SK-N-SH (cell line): Measurements from ENCODE around the gene CFAP107. TPM values are rescaled to one million over a fixed set of nuclear protein-coding genes. Genes with fewer than 3 reads are reported as not detected.

ENCODE experiments used
- CTCF ChIA-PET: fragments of 300-600, 350-600 bp; formaldehyde crosslinking; extraction: SDS; loops from one replicate; lab custom pipeline; 2021; lab: Yijun Ruan, JAX
- POLR2A ChIA-PET: fragments of 350-600 bp; sonication (Branson Sonifier 250); formaldehyde crosslinking; extraction: SDS; loops from one replicate; lab custom pipeline; 2020; ENCODE audit warnings: antibody characterized with exemption, inconsistent platforms; lab: Yijun Ruan, JAX
- DNase-seq: peaks from one replicate; pipeline ENCODE4 v3.0.0; 2012
- H2AFZ ChIP-seq: fragments of 200-600 bp; sonication (generic); 2 replicates; pipeline ENCODE4 v1.8.1; 2016; ENCODE audit warnings: antibody characterized with exemption, mild to moderate bottlenecking, low read depth
- H3F3A ChIP-seq: fragments of 200-600 bp; sonication (generic); replicated peaks from 2 replicates; pipeline ENCODE3; 2016; ENCODE audit warnings: antibody characterized with exemption, mild to moderate bottlenecking; ENCODE audit not compliant: insufficient read depth
- H3K27ac ChIP-seq, 2 experiments: fragments of 200-500 bp in 1 of 2; fragments of 200-600 bp in 1 of 2; sonication (Bioruptor generic) in 1 of 2; sonication (generic), shearing (Covaris generic) in 1 of 2; 2 replicates each; pipeline versions ENCODE4 v1.5.1 to v1.6.1; 2014 to 2016; ENCODE audit warnings: low read depth in 2 of 2, inconsistent platforms in 1 of 2, low read length in 1 of 2, mild to moderate bottlenecking in 1 of 2, mixed read lengths in 1 of 2
- H3K27me3 ChIP-seq: fragments of 200-600 bp; sonication (generic), shearing (Covaris generic); 2 replicates; pipeline ENCODE4 v1.6.1; 2016; ENCODE audit warnings: mixed run types; ENCODE audit not compliant: insufficient read depth
- H3K36me3 ChIP-seq, 2 experiments: fragments of 200-500 bp in 1 of 2; fragments of 200-600 bp in 1 of 2; sonication (Bioruptor generic) in 1 of 2; sonication (generic) in 1 of 2; replicated peaks in 1 of 2; 2 replicates each; pipeline versions ENCODE3 to v1.5.1; 2014 to 2016; ENCODE audit warnings: low read length in 1 of 2, mild to moderate bottlenecking in 1 of 2; ENCODE audit not compliant: insufficient read depth in 2 of 2, control insufficient read depth in 1 of 2
- H3K4me1 ChIP-seq, 2 experiments: fragments of 200-500 bp in 1 of 2; fragments of 200-600 bp in 1 of 2; sonication (Bioruptor generic) in 1 of 2; sonication (generic), shearing (Covaris generic) in 1 of 2; 2 replicates each; pipeline versions ENCODE4 v1.5.1 to v1.6.1; 2014 to 2016; ENCODE audit warnings: low read depth in 1 of 2, low read length in 1 of 2, mixed run types in 1 of 2; ENCODE audit not compliant: insufficient read depth in 2 of 2, control insufficient read depth in 1 of 2
- H3K4me2 ChIP-seq: fragments of 200-600 bp; sonication (generic), shearing (Covaris generic); 2 replicates; pipeline ENCODE4 v1.6.1; 2017; ENCODE audit warnings: mixed run types
- H3K4me3 ChIP-seq, 2 experiments: fragments of 200-500 bp in 1 of 2; fragments of 200-600 bp in 1 of 2; sonication (Bioruptor generic) in 1 of 2; sonication (generic), shearing (Covaris generic) in 1 of 2; 2 replicates each; pipeline versions ENCODE4 v1.5.1 to v1.8.1; 2014 to 2016; ENCODE audit warnings: low read depth in 2 of 2, inconsistent platforms in 1 of 2, low read length in 1 of 2, mild to moderate bottlenecking in 1 of 2, mixed read lengths in 1 of 2, moderate library complexity in 1 of 2
- H3K79me2 ChIP-seq: fragments of 200-600 bp; sonication (generic); 2 replicates; pipeline ENCODE4 v1.8.1; 2017; ENCODE audit warnings: mild to moderate bottlenecking; ENCODE audit not compliant: insufficient read depth
- H3K9ac ChIP-seq: fragments of 200-600 bp; sonication (generic); 2 replicates; pipeline ENCODE4 v1.6.1; 2017; ENCODE audit warnings: mixed run types
- H3K9me2 ChIP-seq: fragments of 200-600 bp; sonication (generic); 2 replicates; pipeline ENCODE4 v1.6.1; 2017; ENCODE audit warnings: mixed run types
- H3K9me3 ChIP-seq: fragments of 200-600 bp; sonication (generic); 2 replicates; pipeline ENCODE4 v1.6.1; 2017; ENCODE audit warnings: mixed run types, mild to moderate bottlenecking, moderate library complexity
- H4K20me1 ChIP-seq: fragments of 200-600 bp; sonication (generic); 2 replicates; pipeline ENCODE4 v1.6.1; 2017; ENCODE audit warnings: mild to moderate bottlenecking, mixed run types; ENCODE audit not compliant: insufficient read depth
- CHD2 ChIP-seq: fragments of 150-350 bp; IDR thresholded peaks from 2 replicates; pipeline ENCODE4 v1.6.1; 2018; ENCODE audit warnings: low read length; ENCODE audit not compliant: partially characterized antibody
- CTCF ChIP-seq: fragments of 200-600 bp; sonication (generic); IDR thresholded peaks from 2 replicates; pipeline ENCODE4 v1.6.1; 2017; ENCODE audit warnings: antibody characterized with exemption, mild to moderate bottlenecking, moderate library complexity
- ELF1 ChIP-seq: IDR thresholded peaks from 2 replicates; pipeline ENCODE4 v1.4.0; 2012
- EP300 ChIP-seq, 2 experiments: IDR thresholded peaks; 2 replicates each; pipeline versions ENCODE4 v1.4.0 to v1.6.1; 2012; ENCODE audit warnings: borderline replicate concordance in 1 of 2, low read depth in 1 of 2, low read length in 1 of 2
- EZH2phosphoT487 ChIP-seq: fragments of 200-600 bp; sonication (generic); IDR thresholded peaks from 2 replicates; pipeline ENCODE4 v1.6.1; 2017; ENCODE audit warnings: low read depth, mixed run types, mild to moderate bottlenecking, antibody characterized with exemption, moderate library complexity, borderline replicate concordance
- FOSL2 ChIP-seq: IDR thresholded peaks from 2 replicates; pipeline ENCODE4 v1.4.0; 2012; ENCODE audit warnings: low read depth, mild to moderate bottlenecking, moderate library complexity, borderline replicate concordance
- MXI1 ChIP-seq: IDR thresholded peaks from 2 replicates; pipeline ENCODE4 v1.6.1; 2012; ENCODE audit warnings: mild to moderate bottlenecking, low read depth, low read length, improper control_type of control experiment
- NFIC ChIP-seq: IDR thresholded peaks from 2 replicates; pipeline ENCODE4 v1.4.0; 2012; ENCODE audit warnings: borderline replicate concordance
- NRF1 ChIP-seq: IDR thresholded peaks from 2 replicates; pipeline ENCODE4 v1.6.1; 2012; ENCODE audit warnings: low read depth, mild to moderate bottlenecking, low read length
- POLR2AphosphoS5 ChIP-seq: IDR thresholded peaks from 2 replicates; pipeline ENCODE4 v1.6.1; 2012; ENCODE audit warnings: low read depth, low read length
- RFX5 ChIP-seq: IDR thresholded peaks from 2 replicates; pipeline ENCODE4 v1.6.1; 2012; ENCODE audit warnings: mild to moderate bottlenecking, improper control_type of control experiment, low read length
- RXRA ChIP-seq: IDR thresholded peaks from 2 replicates; pipeline ENCODE4 v1.4.0; 2012; ENCODE audit warnings: low read depth, mild to moderate bottlenecking, borderline replicate concordance
- SIN3A ChIP-seq: IDR thresholded peaks from 2 replicates; pipeline ENCODE4 v1.6.1; 2012; ENCODE audit warnings: low read depth, mild to moderate bottlenecking, low read length, moderate library complexity, borderline replicate concordance
- SMC3 ChIP-seq: IDR thresholded peaks from 2 replicates; pipeline ENCODE4 v1.6.1; 2012; ENCODE audit warnings: low read depth, low read length, improper control_type of control experiment
- TEAD4 ChIP-seq: IDR thresholded peaks from 2 replicates; pipeline ENCODE4 v1.4.0; 2012; ENCODE audit warnings: mild to moderate bottlenecking, borderline replicate concordance; ENCODE audit not compliant: insufficient read depth
- YY1 ChIP-seq: IDR thresholded peaks from 2 replicates; pipeline ENCODE4 v1.4.0; 2012; ENCODE audit warnings: low read depth, mild to moderate bottlenecking
- ZBTB33 ChIP-seq: IDR thresholded peaks from 2 replicates; pipeline ENCODE4 v1.4.0; 2012; ENCODE audit warnings: low read depth, borderline replicate concordance
- WGBS: methylation state at CpG from one replicate; pipeline ENCODE4 v1.1.6; 2017; ENCODE audit warnings: low lambda C conversion rate; 5-methylcytosine and 5-hydroxymethylcytosine counted together
- polyA plus RNA-seq, 3 experiments: library from polyadenylated mRNA; depleted of rRNA; stranded (reverse); fragments of >200 nt; gene quantifications; 2 replicates each; pipeline ENCODE4 v1.2.3, GENCODE V29; 2012
- TF ChIP-seq, protein P1 (sequence below): fragments of 150-350 bp; IDR thresholded peaks from 2 replicates; pipeline ENCODE4 v1.6.1; 2017; ENCODE audit warnings: antibody characterized with exemption, low read length, low read depth, borderline replicate concordance
- TF ChIP-seq, protein P2 (sequence below): IDR thresholded peaks from 2 replicates; pipeline ENCODE4 v1.6.1; 2012; ENCODE audit warnings: mild to moderate bottlenecking, low read depth, low read length, moderate library complexity

Gene CFAP107
- polyA plus RNA-seq, 1 of the 3 experiments (the other 2 are of a cell fraction): not detected

DNA sequence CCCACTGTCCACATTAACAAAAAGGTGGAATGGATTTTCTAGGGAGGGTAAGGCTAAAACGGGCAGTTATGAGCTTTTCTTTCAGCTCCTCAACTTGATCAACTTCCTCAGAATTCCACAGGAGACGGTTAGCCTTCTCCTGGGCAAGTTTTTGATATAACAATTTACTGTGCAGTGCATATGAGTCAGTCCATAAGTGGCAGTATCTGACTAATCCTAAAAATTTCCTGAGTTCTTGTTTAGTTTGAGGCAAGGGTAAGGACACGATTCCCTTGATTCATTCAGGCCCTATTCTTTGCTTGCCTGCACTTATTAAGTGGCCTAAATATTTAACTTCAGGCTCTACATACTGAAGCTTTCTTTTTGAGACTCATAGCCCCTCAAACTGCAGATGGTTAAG is 36.3 kb upstream of the CFAP107 start:
- TF ChIP-seq SMC3 (no peak), POLR2AphosphoS5 (no peak), RXRA (no peak), EZH2phosphoT487 (no peak), NRF1 (no peak), TEAD4 (no peak)
- no peak for DNase-seq
- Histone ChIP-seq H3K9me3 (no peaks in the 10 kb centered on the region), H3K27me3 (no peaks in the 10 kb centered on the region; the same call in 1 of the 2 replicates), H3K4me1 (no peaks in the 10 kb centered on the region), H3F3A (no peaks in the 10 kb centered on the region), H3K36me3 (no peaks in the 10 kb centered on the region), H3K79me2 (no peaks in the 10 kb centered on the region), H3K4me3 (no peak overlapping the region), H3K9ac (no peak overlapping the region), H3K4me2 (no peak overlapping the region), H2AFZ (no peak overlapping the region), H4K20me1 (no peaks in the 10 kb centered on the region), H3K27ac (no peak overlapping the region), H3K9me2 (no peaks in the 10 kb centered on the region)
- ChIA-PET CTCF (no interaction called here), POLR2A (no interaction called here)
- WGBS: 0% methylated on average over 3 of the region's 3 CpGs

- Histone ChIP-seq H3K27ac (no peak overlapping the region), H3K4me2 (no peak overlapping the region), H3F3A (no peaks in the 10 kb centered on the region), H2AFZ (no peak overlapping the region), H4K20me1 (no peaks in the 10 kb centered on the region), H3K4me3 (no peak overlapping the region), H3K9ac (no peak overlapping the region), H3K9me3 (no peaks in the 10 kb centered on the region), H3K4me1 (no peaks in the 10 kb centered on the region), H3K79me2 (no peaks in the 10 kb centered on the region), H3K27me3 (no peaks in the 10 kb centered on the region; the same call in 1 of the 2 replicates), H3K9me2 (no peaks in the 10 kb centered on the region), H3K36me3 (no peaks in the 10 kb centered on the region)
- CTCF ChIA-PET: no interaction called here
- TF ChIP-seq SIN3A (no peak), SMC3 (no peak), RXRA (no peak), NFIC (no peak), EP300 (IDR thresholded peaks at IDR 0.05; ENCODE audit: borderline replicate concordance in 1 of 2, low read depth in 1 of 2, low read length in 1 of 2) (no peak), YY1 (no peak), MXI1 (no peak), CHD2 (no peak), FOSL2 (no peak), RFX5 (no peak), TEAD4 (no peak), ELF1 (no peak), ZBTB33 (no peak), CTCF (no peak)
- TF ChIP-seq, protein P1, sequence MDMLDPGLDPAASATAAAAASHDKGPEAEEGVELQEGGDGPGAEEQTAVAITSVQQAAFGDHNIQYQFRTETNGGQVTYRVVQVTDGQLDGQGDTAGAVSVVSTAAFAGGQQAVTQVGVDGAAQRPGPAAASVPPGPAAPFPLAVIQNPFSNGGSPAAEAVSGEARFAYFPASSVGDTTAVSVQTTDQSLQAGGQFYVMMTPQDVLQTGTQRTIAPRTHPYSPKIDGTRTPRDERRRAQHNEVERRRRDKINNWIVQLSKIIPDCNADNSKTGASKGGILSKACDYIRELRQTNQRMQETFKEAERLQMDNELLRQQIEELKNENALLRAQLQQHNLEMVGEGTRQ: no peak
- TF ChIP-seq, protein P2, sequence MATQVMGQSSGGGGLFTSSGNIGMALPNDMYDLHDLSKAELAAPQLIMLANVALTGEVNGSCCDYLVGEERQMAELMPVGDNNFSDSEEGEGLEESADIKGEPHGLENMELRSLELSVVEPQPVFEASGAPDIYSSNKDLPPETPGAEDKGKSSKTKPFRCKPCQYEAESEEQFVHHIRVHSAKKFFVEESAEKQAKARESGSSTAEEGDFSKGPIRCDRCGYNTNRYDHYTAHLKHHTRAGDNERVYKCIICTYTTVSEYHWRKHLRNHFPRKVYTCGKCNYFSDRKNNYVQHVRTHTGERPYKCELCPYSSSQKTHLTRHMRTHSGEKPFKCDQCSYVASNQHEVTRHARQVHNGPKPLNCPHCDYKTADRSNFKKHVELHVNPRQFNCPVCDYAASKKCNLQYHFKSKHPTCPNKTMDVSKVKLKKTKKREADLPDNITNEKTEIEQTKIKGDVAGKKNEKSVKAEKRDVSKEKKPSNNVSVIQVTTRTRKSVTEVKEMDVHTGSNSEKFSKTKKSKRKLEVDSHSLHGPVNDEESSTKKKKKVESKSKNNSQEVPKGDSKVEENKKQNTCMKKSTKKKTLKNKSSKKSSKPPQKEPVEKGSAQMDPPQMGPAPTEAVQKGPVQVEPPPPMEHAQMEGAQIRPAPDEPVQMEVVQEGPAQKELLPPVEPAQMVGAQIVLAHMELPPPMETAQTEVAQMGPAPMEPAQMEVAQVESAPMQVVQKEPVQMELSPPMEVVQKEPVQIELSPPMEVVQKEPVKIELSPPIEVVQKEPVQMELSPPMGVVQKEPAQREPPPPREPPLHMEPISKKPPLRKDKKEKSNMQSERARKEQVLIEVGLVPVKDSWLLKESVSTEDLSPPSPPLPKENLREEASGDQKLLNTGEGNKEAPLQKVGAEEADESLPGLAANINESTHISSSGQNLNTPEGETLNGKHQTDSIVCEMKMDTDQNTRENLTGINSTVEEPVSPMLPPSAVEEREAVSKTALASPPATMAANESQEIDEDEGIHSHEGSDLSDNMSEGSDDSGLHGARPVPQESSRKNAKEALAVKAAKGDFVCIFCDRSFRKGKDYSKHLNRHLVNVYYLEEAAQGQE: no peak
- POLR2A ChIA-PET: no interaction called here
- no peak for DNase-seq
- 8% methylated on average over 3 of the region's 3 CpGs for WGBS
Measured at GRCh38 chr1:12711536-12711935, 34.5 kb upstream of the CFAP107 start.
